Activated CD4-positive, alpha-beta T cell treated with anti-CD3 and anti-CD28 coated beads, Interleukin-2, amount 50 U/mL, for 48 hours (primary cell): ENCODE results near the gene COL4A3.

Source experiments
- DNase-seq, 2 experiments: peaks; one replicate each; pipeline ENCODE4 v3.0.0-alpha.2; 2020

COL4A3 gene

GRCh38 chr2:227163998-227164762, at the start of gene COL4A3, which contains the start of gene COL4A4:
TSS of gene COL4A3 (plus strand) at chr2:227164624. CDS start at chr2:227164727, 103 bp downstream.
TSS of gene COL4A4 (minus strand) at chr2:227164205. CDS start at chr2:227147483, 16,722 bp downstream.
- DNase-seq: peak; percentile 10 to 18

- DNase-seq: no peak
Observed at GRCh38 chr2:227115761-227116160, 48.7 kb upstream of the COL4A3 start.

GRCh38 chr2:227117027-227117426, 47.4 kb upstream of the COL4A3 start:
- DNase-seq: no peak

GRCh38 chr2:227117852-227118251, 46.6 kb upstream of the COL4A3 start:
- no peak for DNase-seq

GRCh38 chr2:227118353-227118752, 46.1 kb upstream of the COL4A3 start:
- DNase-seq: no peak

GRCh38 chr2:227123697-227124096, 40.7 kb upstream of the COL4A3 start:
- DNase-seq: no peak

GRCh38 chr2:227124811-227125210, 39.6 kb upstream of the COL4A3 start:
- no peak for DNase-seq

GRCh38 chr2:227125506-227125905, 38.9 kb upstream of the COL4A3 start:
- no peak for DNase-seq

GRCh38 chr2:227127201-227127600, 37.2 kb upstream of the COL4A3 start:
- no peak for DNase-seq

GRCh38 chr2:227130636-227131035, 33.8 kb upstream of the COL4A3 start:
- no peak for DNase-seq

GRCh38 chr2:227132986-227133385, 31.4 kb upstream of the COL4A3 start:
- DNase-seq: no peak

- no peak for DNase-seq
Observed at GRCh38 chr2:227134591-227134990, 29.8 kb upstream of the COL4A3 start.

GRCh38 chr2:227141301-227141700, 23.1 kb upstream of the COL4A3 start:
- DNase-seq: no peak

- no peak for DNase-seq
Observed at GRCh38 chr2:227143895-227144294, 20.5 kb upstream of the COL4A3 start.

GRCh38 chr2:227146456-227146855, 18.0 kb upstream of the COL4A3 start:
- DNase-seq: no peak

GRCh38 chr2:227147023-227147422, 17.4 kb upstream of the COL4A3 start:
- no peak for DNase-seq

GRCh38 chr2:227148106-227148505, 16.3 kb upstream of the COL4A3 start:
- no peak for DNase-seq

- DNase-seq: no peak
Observed at GRCh38 chr2:227150222-227150936, 14.0 kb upstream of the COL4A3 start.

- DNase-seq: no peak
Observed at GRCh38 chr2:227152093-227152766, 12.2 kb upstream of the COL4A3 start.

GRCh38 chr2:227153307-227153706, 11.1 kb upstream of the COL4A3 start:
- DNase-seq: no peak

GRCh38 chr2:227153758-227154486, 10.5 kb upstream of the COL4A3 start:
- DNase-seq: no peak

- DNase-seq: no peak
Observed at GRCh38 chr2:227154986-227155774, 9.2 kb upstream of the COL4A3 start.
